ENCODE measurements around the gene PLS1. TPM values are rescaled to one million over a fixed set of nuclear protein-coding genes. Genes with fewer than 3 reads are reported as not detected.

The PLS1 gene
- polyA plus RNA-seq (2011; rRNA removed) (73.7 and 78.1 TPM in 2 replicates), polyA plus RNA-seq (2017; fragmentation: RNase III; extraction: RNeasy Plus Mini Kit Qiagen cat#74134 plus additional on column Dnase treatment) (18.0 to 18.5 TPM (median 18.3 TPM) in 3 replicates), polyA minus RNA-seq (2011; rRNA and poly(A)+ RNA removed) (21.5 and 23.1 TPM in 2 replicates)
- 7.9 and 8.0 TPM in 2 replicates for polyA plus RNA-seq (2012; cell fraction: cytosol; rRNA removed)
- polyA plus RNA-seq (2012; cell fraction: nucleus; rRNA removed) = 4.4 and 5.7 TPM in 2 replicates

DNA sequence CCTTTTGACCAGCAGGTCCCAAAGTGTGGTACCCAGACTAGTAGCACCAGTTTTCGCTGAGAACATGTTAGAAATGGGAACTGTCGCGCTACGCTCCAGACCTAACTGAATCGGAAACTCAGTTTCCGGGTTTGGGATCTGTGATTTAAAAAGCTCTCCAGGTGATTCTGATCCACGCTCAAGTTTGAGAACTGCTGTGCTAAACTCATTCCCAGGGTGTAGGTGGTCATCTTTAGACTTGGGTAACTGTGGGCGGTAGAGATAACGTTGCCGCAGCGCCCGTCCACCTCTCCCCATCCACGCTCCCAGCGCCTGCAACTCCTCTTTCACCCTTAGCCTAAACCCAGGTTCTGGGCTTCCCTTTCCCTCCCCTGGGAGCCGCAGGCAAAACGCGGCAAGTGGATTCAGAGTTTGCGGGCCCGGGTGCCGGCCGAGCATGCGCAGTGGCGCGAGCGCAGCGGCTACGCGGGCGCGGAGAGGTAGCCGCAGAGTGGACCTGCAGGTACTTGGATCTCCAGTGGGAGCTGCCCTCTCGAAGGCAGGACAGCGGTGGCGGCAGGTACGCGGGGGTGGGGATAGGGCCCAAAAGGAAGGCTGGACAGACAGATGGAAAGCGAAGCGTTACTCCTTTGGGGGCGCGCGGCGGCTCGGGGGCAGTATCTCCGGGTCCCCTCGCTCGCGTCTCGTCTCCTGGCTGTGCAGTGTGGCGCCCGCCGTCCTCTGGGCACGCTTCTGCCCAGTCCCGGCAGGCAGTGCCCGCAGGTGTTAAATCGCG lies at the start of gene PLS1:
TSS of gene PLS1 (plus strand) at position 443 of the 775 bp plus-strand sequence. CDS start 67,845 bp downstream, outside the sequence.
- DNase-seq (ENCODE audit: low read depth in 1 of 2, low spot score in 1 of 2) (peak; percentile 93 to 95), FAIRE-seq (peak; percentile 63), ATAC-seq (peak; percentile 95 to 97)
- 2% methylated on average over 42 of the region's 56 CpGs for WGBS (ENCODE audit: missing lambda C conversion rate)
- Histone ChIP-seq H3K4me1 (peaks cover 17% of the 10 kb centered on the region), H3K27ac (peak within 1 kb of the TSS; percentile 90 to 93), H3K4me2 (peak within 1 kb of the TSS; percentile 83), H3K4me3 (peak within 1 kb of the TSS; percentile 56), H3K9me3 (no peaks in the 10 kb centered on the region)
- CTCF ChIA-PET = interaction anchor here (0.9 to 1.9 kb wide), 4 partner anchors 9 to 89 kb away, joined by 3 to 6 read pairs (median 4); no protein-coding TSS in a partner anchor
- POLR2A ChIA-PET = interaction anchor here (0.6 to 3.0 kb wide), 6 partner anchors 9 to 405 kb away, joined by 3 to 19 read pairs (median 6); partner anchors contain the start of genes ATR, TRPC1 and U2SURP
- TF ChIP-seq RAD21 (conservative IDR thresholded peaks at IDR 0.05 in 1 of 2, IDR thresholded peaks at IDR 0.05 in 1 of 2) = peak; percentile 16 to 47; a peak in 3 of 5 replicates
- peak; percentile 86 for TF ChIP-seq E2F6 (IDR thresholded peaks at IDR 0.05; ENCODE audit: borderline replicate concordance, low read depth)
- no peak for TF ChIP-seq HMGXB4 (CRISPR knock-in tag; IDR thresholded peaks at IDR 0.05; ENCODE audit: borderline replicate concordance)
- no peak for TF ChIP-seq CHD4 (IDR thresholded peaks at IDR 0.05; ENCODE audit: borderline replicate concordance)
- TF ChIP-seq, protein P1, sequence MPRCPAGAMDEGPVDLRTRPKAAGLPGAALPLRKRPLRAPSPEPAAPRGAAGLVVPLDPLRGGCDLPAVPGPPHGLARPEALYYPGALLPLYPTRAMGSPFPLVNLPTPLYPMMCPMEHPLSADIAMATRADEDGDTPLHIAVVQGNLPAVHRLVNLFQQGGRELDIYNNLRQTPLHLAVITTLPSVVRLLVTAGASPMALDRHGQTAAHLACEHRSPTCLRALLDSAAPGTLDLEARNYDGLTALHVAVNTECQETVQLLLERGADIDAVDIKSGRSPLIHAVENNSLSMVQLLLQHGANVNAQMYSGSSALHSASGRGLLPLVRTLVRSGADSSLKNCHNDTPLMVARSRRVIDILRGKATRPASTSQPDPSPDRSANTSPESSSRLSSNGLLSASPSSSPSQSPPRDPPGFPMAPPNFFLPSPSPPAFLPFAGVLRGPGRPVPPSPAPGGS (IDR thresholded peaks at IDR 0.05) = peak; percentile 83; the same call in 2 of the 3 replicates
- TF ChIP-seq ESRRA (IDR thresholded peaks at IDR 0.05; ENCODE audit: borderline replicate concordance, low read length) = no peak
- TF ChIP-seq, protein P2, sequence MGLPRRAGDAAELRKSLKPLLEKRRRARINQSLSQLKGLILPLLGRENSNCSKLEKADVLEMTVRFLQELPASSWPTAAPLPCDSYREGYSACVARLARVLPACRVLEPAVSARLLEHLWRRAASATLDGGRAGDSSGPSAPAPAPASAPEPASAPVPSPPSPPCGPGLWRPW (IDR thresholded peaks at IDR 0.05) = no peak
- no peak for TF ChIP-seq CBX8 (IDR thresholded peaks at IDR 0.05)
- 0 out of 2 replicates have a peak, but pooled peaks have one; percentile 30 for TF ChIP-seq TP53 (CRISPR knock-in tag; IDR thresholded peaks at IDR 0.05)
- TF ChIP-seq JUNB (IDR thresholded peaks at IDR 0.05) = 0 out of 2 replicates have a peak, but pooled peaks have one; percentile 5
- no peak for TF ChIP-seq FOSB (CRISPR knock-in tag; IDR thresholded peaks at IDR 0.05)
- peak; percentile 87 for TF ChIP-seq MAX (IDR thresholded peaks at IDR 0.05)
- no peak for TF ChIP-seq EHF (CRISPR knock-in tag; IDR thresholded peaks at IDR 0.05)
- TF ChIP-seq TFCP2L1 (CRISPR knock-in tag; IDR thresholded peaks at IDR 0.05) = no peak
- TF ChIP-seq HOXA7 (CRISPR knock-in tag; IDR thresholded peaks at IDR 0.05) = no peak
- TF ChIP-seq USF2 (IDR thresholded peaks at IDR 0.05) = no peak
- 0 out of 2 replicates have a peak, but pooled peaks have one; percentile 25 for TF ChIP-seq RCOR1 (IDR thresholded peaks at IDR 0.05; ENCODE audit: low read depth, low read length)
- no peak for TF ChIP-seq REST (IDR thresholded peaks at IDR 0.05)
- TF ChIP-seq HDAC2 (IDR thresholded peaks at IDR 0.05) = no peak
- no peak for TF ChIP-seq CEBPB (IDR thresholded peaks at IDR 0.05)
- TF ChIP-seq RNF2 (IDR thresholded peaks at IDR 0.05; ENCODE audit: borderline replicate concordance, low read depth) = no peak
- no peak for TF ChIP-seq HOXB5 (CRISPR knock-in tag; IDR thresholded peaks at IDR 0.05)
- no peak for TF ChIP-seq FOSL2 (IDR thresholded peaks at IDR 0.05)
- no peak for TF ChIP-seq FOSL2 (CRISPR knock-in tag; IDR thresholded peaks at IDR 0.05)
- TF ChIP-seq RFX5 (IDR thresholded peaks at IDR 0.05) = peak; percentile 60; the same call in 1 of the 2 replicates
- peak; percentile 93 for TF ChIP-seq POLR2A (IDR thresholded peaks at IDR 0.05; ENCODE audit: low read length)
- 0 out of 3 replicates have a peak, but pooled peaks have one; percentile 13 for TF ChIP-seq CTCF (IDR thresholded peaks at IDR 0.05)
